ENCODE data around the gene NSD2. TPM values are rescaled to one million over a fixed set of nuclear protein-coding genes. Genes with fewer than 3 reads are reported as not detected.

Gene NSD2
- total and polyA plus RNA-seq, 4 donors = 5.1 to 71.5 (median 11.6) TPM

DNA sequence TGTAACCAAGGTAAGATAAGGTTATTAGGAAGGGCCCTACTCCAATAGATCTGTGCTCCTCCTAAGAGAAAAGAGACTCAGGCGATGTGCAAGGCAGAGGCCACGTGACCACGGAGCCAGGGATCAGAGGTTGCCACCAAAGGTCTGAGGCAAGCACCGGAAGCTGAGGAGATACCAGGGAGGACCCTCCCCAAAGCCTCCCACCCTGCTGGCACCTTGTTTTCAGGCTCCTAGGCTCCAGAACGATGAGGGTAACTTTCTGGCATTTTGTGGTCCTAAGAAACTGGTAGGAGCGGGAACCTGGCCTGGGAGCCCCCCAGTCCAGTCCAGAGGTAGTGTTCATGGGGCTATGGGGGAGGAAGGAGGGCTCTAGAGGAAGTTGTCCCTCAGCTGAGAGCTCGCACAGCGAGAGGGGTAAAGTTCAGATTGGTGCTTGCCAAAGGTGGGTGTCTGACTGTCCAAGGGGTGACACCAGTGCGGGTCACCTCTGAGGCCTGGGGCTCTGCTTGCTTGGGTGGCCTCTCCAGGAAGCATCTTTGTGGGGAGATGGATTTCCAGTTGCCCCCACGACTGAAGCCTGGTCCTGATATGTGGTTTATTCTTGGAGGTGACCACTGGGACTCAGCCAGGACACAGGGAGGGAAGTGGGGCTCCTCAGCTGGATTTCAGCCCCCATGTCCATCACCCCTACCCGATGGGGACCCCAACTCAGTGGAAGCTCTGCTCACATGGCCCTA lies 7.7 kb upstream of the NSD2 start:
- 70% methylated on average over 11 of the region's 11 CpGs for WGBS
- H3K4me1 ChIP-seq (ENCODE audit: control insufficient read depth in 4 of 4, insufficient read depth in 4 of 4, low read length in 3 of 4) = peaks cover 0 to 5% (median 2%) of the 10 kb centered on the region in 4 donors
- DNase-seq (ENCODE audit: low spot score) = no peak
- no peaks in the 10 kb centered on the region for H3K9me3 ChIP-seq (ENCODE audit: control insufficient read depth in 4 of 4, low read length in 3 of 4)
- no peaks in the 10 kb centered on the region for H3K36me3 ChIP-seq (ENCODE audit: control insufficient read depth in 4 of 4, insufficient read depth in 3 of 4, low read depth in 1 of 4, low read length in 3 of 4)
- H3K4me3 ChIP-seq (ENCODE audit: low read depth in 1 of 3, low read length in 3 of 3) = no peak overlapping the region
- H3K27ac ChIP-seq (ENCODE audit: low read depth in 1 of 2, low read length in 2 of 2) = no peak overlapping the region
- no peak overlapping the region for H3K9ac ChIP-seq (ENCODE audit: low read depth in 1 of 2, low read length in 2 of 2)
- no peaks in the 10 kb centered on the region for H3K27me3 ChIP-seq (ENCODE audit: control insufficient read depth in 4 of 4, insufficient read depth in 4 of 4, low read length in 3 of 4)
- no peak for TF ChIP-seq RAD21 (IDR thresholded peaks at IDR 0.05)
- TF ChIP-seq, protein P1, sequence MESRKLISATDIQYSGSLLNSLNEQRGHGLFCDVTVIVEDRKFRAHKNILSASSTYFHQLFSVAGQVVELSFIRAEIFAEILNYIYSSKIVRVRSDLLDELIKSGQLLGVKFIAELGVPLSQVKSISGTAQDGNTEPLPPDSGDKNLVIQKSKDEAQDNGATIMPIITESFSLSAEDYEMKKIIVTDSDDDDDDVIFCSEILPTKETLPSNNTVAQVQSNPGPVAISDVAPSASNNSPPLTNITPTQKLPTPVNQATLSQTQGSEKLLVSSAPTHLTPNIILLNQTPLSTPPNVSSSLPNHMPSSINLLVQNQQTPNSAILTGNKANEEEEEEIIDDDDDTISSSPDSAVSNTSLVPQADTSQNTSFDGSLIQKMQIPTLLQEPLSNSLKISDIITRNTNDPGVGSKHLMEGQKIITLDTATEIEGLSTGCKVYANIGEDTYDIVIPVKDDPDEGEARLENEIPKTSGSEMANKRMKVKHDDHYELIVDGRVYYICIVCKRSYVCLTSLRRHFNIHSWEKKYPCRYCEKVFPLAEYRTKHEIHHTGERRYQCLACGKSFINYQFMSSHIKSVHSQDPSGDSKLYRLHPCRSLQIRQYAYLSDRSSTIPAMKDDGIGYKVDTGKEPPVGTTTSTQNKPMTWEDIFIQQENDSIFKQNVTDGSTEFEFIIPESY (IDR thresholded peaks at IDR 0.05) = no peak
- TF ChIP-seq GABPA (IDR thresholded peaks at IDR 0.05 in 1 of 2, conservative IDR thresholded peaks at IDR 0.05 in 1 of 2) = no peak
- TF ChIP-seq, protein P2, sequence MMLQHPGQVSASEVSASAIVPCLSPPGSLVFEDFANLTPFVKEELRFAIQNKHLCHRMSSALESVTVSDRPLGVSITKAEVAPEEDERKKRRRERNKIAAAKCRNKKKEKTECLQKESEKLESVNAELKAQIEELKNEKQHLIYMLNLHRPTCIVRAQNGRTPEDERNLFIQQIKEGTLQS (IDR thresholded peaks at IDR 0.05) = no peak
- no peak for TF ChIP-seq SP1 (IDR thresholded peaks at IDR 0.05)
- no peak for TF ChIP-seq FOXA2 (IDR thresholded peaks at IDR 0.05)
- no peak for TF ChIP-seq RXRA (IDR thresholded peaks at IDR 0.05)
- TF ChIP-seq, protein P3, sequence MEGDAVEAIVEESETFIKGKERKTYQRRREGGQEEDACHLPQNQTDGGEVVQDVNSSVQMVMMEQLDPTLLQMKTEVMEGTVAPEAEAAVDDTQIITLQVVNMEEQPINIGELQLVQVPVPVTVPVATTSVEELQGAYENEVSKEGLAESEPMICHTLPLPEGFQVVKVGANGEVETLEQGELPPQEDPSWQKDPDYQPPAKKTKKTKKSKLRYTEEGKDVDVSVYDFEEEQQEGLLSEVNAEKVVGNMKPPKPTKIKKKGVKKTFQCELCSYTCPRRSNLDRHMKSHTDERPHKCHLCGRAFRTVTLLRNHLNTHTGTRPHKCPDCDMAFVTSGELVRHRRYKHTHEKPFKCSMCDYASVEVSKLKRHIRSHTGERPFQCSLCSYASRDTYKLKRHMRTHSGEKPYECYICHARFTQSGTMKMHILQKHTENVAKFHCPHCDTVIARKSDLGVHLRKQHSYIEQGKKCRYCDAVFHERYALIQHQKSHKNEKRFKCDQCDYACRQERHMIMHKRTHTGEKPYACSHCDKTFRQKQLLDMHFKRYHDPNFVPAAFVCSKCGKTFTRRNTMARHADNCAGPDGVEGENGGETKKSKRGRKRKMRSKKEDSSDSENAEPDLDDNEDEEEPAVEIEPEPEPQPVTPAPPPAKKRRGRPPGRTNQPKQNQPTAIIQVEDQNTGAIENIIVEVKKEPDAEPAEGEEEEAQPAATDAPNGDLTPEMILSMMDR (IDR thresholded peaks at IDR 0.05; ENCODE audit: low read depth, low read length, missing input control) = no peak
- TF ChIP-seq NR2F2 (IDR thresholded peaks at IDR 0.05) = no peak

DNA sequence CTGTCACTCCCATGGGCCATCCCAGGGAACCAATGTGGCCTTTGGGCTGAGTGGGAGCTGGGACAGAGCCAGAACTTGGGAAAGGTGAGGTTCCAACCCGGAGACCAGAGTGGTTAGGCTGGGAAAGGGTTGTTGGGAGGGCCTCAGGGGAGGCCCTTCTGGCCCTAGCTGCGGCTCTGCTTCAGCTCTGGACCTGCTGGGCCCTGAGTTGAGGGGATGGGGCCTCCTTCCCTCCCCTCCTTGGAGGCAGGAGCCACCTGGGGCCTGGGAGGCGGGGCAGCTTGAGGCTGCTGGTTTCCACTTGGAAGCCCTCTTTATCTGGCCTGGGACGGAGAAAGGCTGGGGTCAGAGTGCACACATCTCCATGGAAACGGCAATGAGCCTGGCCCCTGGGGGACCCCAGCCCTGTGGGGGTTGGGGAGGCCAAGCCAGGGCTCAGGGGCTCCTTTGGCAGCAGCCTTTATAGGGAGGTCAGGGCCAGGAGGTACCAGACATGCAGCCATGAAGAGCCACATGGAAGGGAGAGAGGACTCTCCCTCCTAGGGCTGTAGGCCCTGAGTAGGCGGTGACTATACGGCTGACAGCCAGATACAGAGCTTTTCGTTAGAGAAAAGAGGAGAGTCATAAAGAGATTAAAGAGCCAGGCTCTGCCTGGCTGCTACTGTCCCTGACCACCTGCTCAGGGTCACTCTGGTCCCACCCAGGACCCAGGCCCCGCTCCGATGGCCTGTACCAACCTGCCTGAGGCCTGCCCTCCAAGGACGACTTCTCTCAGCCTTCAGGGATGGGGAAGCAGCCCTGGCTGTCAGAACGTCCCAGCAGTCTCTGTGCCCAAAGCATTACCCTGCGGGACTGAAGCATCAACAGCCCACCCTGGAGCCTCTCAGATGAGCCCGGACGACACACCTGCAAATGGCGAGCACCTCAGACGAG lies 6.9 kb upstream of the NSD2 start:
- no peak overlapping the region for H3K9ac ChIP-seq (ENCODE audit: low read depth in 1 of 2, low read length in 2 of 2)
- H3K27ac ChIP-seq (ENCODE audit: low read depth in 1 of 2, low read length in 2 of 2) = no peak overlapping the region
- H3K9me3 ChIP-seq (ENCODE audit: control insufficient read depth in 4 of 4, low read length in 3 of 4) = no peaks in the 10 kb centered on the region
- DNase-seq (ENCODE audit: low spot score) = no peak
- H3K36me3 ChIP-seq (ENCODE audit: control insufficient read depth in 4 of 4, insufficient read depth in 3 of 4, low read depth in 1 of 4, low read length in 3 of 4) = no peaks in the 10 kb centered on the region
- TF ChIP-seq TAF1 (conservative IDR thresholded peaks at IDR 0.05) = no peak
- TF ChIP-seq, protein P1 (IDR thresholded peaks at IDR 0.05) = no peak
- no peak for TF ChIP-seq JUND (IDR thresholded peaks at IDR 0.05)
- TF ChIP-seq GABPA (IDR thresholded peaks at IDR 0.05 in 1 of 2, conservative IDR thresholded peaks at IDR 0.05 in 1 of 2) = no peak
- no peak for TF ChIP-seq NR2F2 (IDR thresholded peaks at IDR 0.05)
- no peak for TF ChIP-seq EGR1 (IDR thresholded peaks at IDR 0.05; ENCODE audit: low read depth in 2 of 2)
- H3K27me3 ChIP-seq (ENCODE audit: control insufficient read depth in 4 of 4, insufficient read depth in 4 of 4, low read length in 3 of 4) = no peaks in the 10 kb centered on the region
- no peak overlapping the region for H3K4me3 ChIP-seq (ENCODE audit: low read depth in 1 of 3, low read length in 3 of 3)
- 88% methylated on average over 17 of the region's 17 CpGs for WGBS
- H3K4me1 ChIP-seq (ENCODE audit: control insufficient read depth in 4 of 4, insufficient read depth in 4 of 4, low read length in 3 of 4) = peaks cover 0 to 5% (median 2%) of the 10 kb centered on the region in 4 donors

Measured in liver (tissue), 9 donors.